Stomach smooth muscle (tissue), 2 donors: ENCODE measurements around the gene TFAM.

ENCODE experiments used
- H3K27ac ChIP-seq: one replicate; pipeline ENCODE4 v1.7.0; 2013; ENCODE audit warnings: mild to moderate bottlenecking, low read length, inconsistent platforms
- H3K27me3 ChIP-seq, 2 donors: one replicate each; pipeline ENCODE4 v1.7.0; 2013; ENCODE audit warnings: low read length in 2 of 2; ENCODE audit not compliant: insufficient read depth in 2 of 2, control insufficient read depth in 1 of 2
- H3K36me3 ChIP-seq, 2 donors: one replicate each; pipeline ENCODE4 v1.7.0; 2013; ENCODE audit warnings: low read length in 2 of 2; ENCODE audit not compliant: control insufficient read depth in 2 of 2, insufficient read depth in 2 of 2
- H3K4me1 ChIP-seq: one replicate; pipeline ENCODE4 v1.7.0; 2013; ENCODE audit warnings: low read length; ENCODE audit not compliant: control insufficient read depth, insufficient read depth
- H3K4me3 ChIP-seq, 2 donors: one replicate each; pipeline ENCODE4 v1.7.0; 2013; ENCODE audit warnings: low read length in 2 of 2
- H3K9ac ChIP-seq, 2 donors: one replicate each; pipeline ENCODE4 v1.7.0; 2013; ENCODE audit warnings: low read length in 2 of 2, mild to moderate bottlenecking in 1 of 2
- H3K9me3 ChIP-seq, 2 donors: one replicate each; pipeline ENCODE4 v1.7.0; 2013; ENCODE audit warnings: low read length in 2 of 2; ENCODE audit not compliant: control insufficient read depth in 2 of 2
- donor health status: healthy.
- donor health status: Pancreatic carcinoma.

The TFAM gene

GRCh38 chr10:58356756-58357155 lies 28.5 kb upstream of the TFAM start:
- H3K36me3 ChIP-seq, result no peaks in the 10 kb centered on the region
- no peak overlapping the region for H3K4me3 ChIP-seq
- H3K9ac ChIP-seq, result no peak overlapping the region
- H3K4me1 ChIP-seq, result no peaks in the 10 kb centered on the region
- no peak overlapping the region for H3K27ac ChIP-seq
- H3K27me3 ChIP-seq, result no peaks in the 10 kb centered on the region
- no peaks in the 10 kb centered on the region for H3K9me3 ChIP-seq

GRCh38 chr10:58358314-58358933 lies 26.8 kb upstream of the TFAM start:
- no peak overlapping the region for H3K27ac ChIP-seq
- no peak overlapping the region for H3K9ac ChIP-seq
- H3K9me3 ChIP-seq, result no peaks in the 10 kb centered on the region
- H3K36me3 ChIP-seq, result no peaks in the 10 kb centered on the region
- H3K4me1 ChIP-seq, result no peaks in the 10 kb centered on the region
- no peak overlapping the region for H3K4me3 ChIP-seq
- H3K27me3 ChIP-seq, result no peaks in the 10 kb centered on the region

DNA sequence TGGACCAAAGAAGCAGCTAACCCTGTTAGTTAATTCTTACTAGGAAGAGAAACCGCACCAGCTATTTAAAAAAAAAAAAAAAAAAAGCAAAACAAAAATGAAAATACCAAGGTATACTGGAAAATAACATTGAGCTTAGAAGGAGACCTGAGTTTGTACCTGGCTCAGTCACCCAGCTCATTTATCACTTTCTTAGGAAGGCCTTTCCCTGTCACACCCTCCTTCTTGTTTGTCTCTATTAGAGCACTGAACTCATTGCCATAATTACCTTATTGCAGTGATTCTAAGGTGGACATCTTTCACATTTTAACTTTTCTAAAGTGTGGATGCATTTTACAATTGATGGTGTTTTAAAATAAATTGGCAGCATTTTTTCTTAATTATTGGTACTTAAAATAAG lies 26.3 kb upstream of the TFAM start:
- no peak overlapping the region for H3K4me3 ChIP-seq
- no peaks in the 10 kb centered on the region for H3K27me3 ChIP-seq
- no peak overlapping the region for H3K9ac ChIP-seq
- H3K4me1 ChIP-seq, result no peaks in the 10 kb centered on the region
- no peaks in the 10 kb centered on the region for H3K9me3 ChIP-seq
- H3K27ac ChIP-seq, result no peak overlapping the region
- no peaks in the 10 kb centered on the region for H3K36me3 ChIP-seq

GRCh38 chr10:58359541-58359940 lies 25.7 kb upstream of the TFAM start:
- no peak overlapping the region for H3K4me3 ChIP-seq
- no peaks in the 10 kb centered on the region for H3K27me3 ChIP-seq
- H3K4me1 ChIP-seq, result no peaks in the 10 kb centered on the region
- no peak overlapping the region for H3K27ac ChIP-seq
- no peaks in the 10 kb centered on the region for H3K36me3 ChIP-seq
- H3K9ac ChIP-seq, result no peak overlapping the region
- H3K9me3 ChIP-seq, result no peaks in the 10 kb centered on the region

DNA sequence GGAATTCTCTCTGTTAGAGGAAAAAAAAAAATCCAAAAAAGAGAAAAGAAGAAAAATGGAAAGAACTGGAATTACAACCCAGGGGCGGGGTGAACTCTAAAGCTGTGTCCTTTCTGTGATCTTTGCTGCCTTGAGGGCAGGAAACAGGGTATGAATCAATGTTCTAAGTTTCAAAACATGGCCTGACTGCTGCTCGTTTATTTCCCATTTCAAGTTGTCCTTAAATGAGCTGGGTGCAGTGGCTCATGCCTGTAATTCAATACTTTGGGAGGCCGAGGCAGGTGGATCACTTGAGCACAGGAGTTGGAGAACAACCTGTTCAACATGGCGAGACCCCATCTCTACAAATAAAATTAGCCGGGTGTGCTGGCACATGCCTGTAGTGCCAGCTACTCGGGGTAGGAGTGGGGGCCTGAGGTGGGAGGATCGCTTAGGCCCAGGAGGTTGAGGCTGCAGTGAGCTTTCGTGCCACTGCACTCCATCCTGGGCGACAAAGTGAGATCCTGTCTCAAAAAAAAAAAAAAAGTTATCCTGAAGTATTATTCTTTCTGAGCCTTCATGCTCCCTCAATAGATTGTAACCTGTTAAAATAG lies 24.7 kb upstream of the TFAM start:
- no peaks in the 10 kb centered on the region for H3K27me3 ChIP-seq
- H3K4me1 ChIP-seq, result no peaks in the 10 kb centered on the region

GRCh38 chr10:58361353-58361752 lies 23.9 kb upstream of the TFAM start:
- Histone ChIP-seq H3K27me3 (no peaks in the 10 kb centered on the region), H3K27ac (no peak overlapping the region), H3K9me3 (no peaks in the 10 kb centered on the region), H3K4me1 (no peaks in the 10 kb centered on the region), H3K9ac (no peak overlapping the region), H3K4me3 (no peak overlapping the region), H3K36me3 (peaks cover 0 to 6% of the 10 kb centered on the region in 2 donors)

More for the DNA sequence above, 24.7 kb upstream of the TFAM start:
- H3K9me3 ChIP-seq, result no peaks in the 10 kb centered on the region
- peaks cover 0 to 6% of the 10 kb centered on the region in 2 donors for H3K36me3 ChIP-seq
- H3K27ac ChIP-seq, result no peak overlapping the region
- no peak overlapping the region for H3K4me3 ChIP-seq
- H3K9ac ChIP-seq, result no peak overlapping the region

DNA sequence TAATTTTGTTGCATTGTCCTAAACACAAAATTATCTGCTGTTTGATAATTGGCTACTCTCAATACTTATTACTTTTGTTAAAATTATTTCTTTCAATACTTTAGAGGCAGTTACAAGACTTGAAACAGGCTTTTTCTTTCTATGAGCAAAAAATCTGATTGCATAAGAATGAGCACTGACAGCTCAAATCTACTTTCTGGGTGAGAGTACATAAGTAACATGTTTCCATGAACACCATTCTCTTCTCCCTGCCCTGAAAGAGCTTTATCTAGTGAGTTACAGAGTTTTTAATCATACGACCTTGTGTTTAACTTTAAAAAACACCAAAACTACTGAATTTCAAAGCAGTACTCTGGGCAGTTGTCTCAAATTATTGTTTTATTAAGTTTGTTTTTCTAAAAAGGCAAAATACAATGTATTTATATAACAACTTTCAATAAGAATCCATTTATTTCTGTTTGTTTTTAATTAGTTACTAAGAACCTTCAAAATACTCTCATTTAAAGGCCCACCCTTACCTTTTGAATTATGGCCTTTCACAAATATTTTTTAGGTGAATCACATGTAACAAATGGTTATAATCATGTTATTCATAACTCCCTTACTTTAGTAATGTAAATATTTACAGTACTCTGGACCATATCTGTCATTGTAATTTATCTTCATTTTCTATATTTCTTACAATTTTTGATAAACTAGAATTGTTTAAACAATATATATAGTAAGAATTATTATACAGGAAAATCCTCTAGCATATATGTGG lies 23.0 kb upstream of the TFAM start:
- Histone ChIP-seq H3K9ac (no peak overlapping the region), H3K36me3 (peaks cover 0 to 6% of the 10 kb centered on the region in 2 donors), H3K27ac (no peak overlapping the region), H3K9me3 (no peaks in the 10 kb centered on the region), H3K4me1 (no peaks in the 10 kb centered on the region), H3K4me3 (no peak overlapping the region), H3K27me3 (no peaks in the 10 kb centered on the region)

GRCh38 chr10:58367069-58367468 lies 18.1 kb upstream of the TFAM start:
- Histone ChIP-seq H3K9me3 (no peaks in the 10 kb centered on the region), H3K36me3 (peaks cover 0 to 6% of the 10 kb centered on the region in 2 donors)

DNA sequence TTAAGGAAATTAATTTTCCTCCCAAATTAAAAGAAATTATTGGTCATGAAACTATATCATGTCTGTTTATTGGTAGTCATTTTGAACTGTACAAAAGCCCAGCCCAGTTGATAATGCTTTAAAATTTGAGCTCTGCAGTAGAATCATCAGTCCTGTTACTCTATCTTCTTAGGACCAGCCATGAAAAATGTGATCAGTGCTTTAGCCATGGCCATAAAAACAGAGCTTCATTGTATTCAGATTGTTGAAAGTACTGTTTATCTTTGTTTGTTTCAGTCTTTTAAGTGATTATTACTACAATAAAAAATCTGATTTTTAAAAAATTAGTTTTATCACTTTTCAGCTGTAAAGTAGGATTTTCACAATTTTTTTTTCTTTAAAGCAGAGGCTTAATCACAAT lies 13.7 kb upstream of the TFAM start:
- no peaks in the 10 kb centered on the region for H3K9me3 ChIP-seq
- H3K36me3 ChIP-seq, result no peaks in the 10 kb centered on the region
- H3K9ac ChIP-seq, result no peak overlapping the region
- H3K27me3 ChIP-seq, result no peaks in the 10 kb centered on the region
- no peak overlapping the region for H3K4me3 ChIP-seq
- H3K4me1 ChIP-seq, result no peaks in the 10 kb centered on the region
- H3K27ac ChIP-seq, result no peak overlapping the region

More at GRCh38 chr10:58367069-58367468, 18.1 kb upstream of the TFAM start:
- no peak overlapping the region for H3K4me3 ChIP-seq
- no peaks in the 10 kb centered on the region for H3K27me3 ChIP-seq
- no peak overlapping the region for H3K27ac ChIP-seq
- H3K4me1 ChIP-seq, result no peaks in the 10 kb centered on the region
- no peak overlapping the region for H3K9ac ChIP-seq

GRCh38 chr10:58372607-58373441 lies 12.4 kb upstream of the TFAM start:
- no peaks in the 10 kb centered on the region for H3K27me3 ChIP-seq
- no peaks in the 10 kb centered on the region for H3K9me3 ChIP-seq
- no peak overlapping the region for H3K27ac ChIP-seq
- H3K36me3 ChIP-seq, result no peaks in the 10 kb centered on the region
- H3K4me1 ChIP-seq, result no peaks in the 10 kb centered on the region
- no peak overlapping the region for H3K4me3 ChIP-seq
- H3K9ac ChIP-seq, result no peak overlapping the region
